ENCODE measurements around the gene PDZRN3. TPM values are rescaled to one million over a fixed set of nuclear protein-coding genes. Genes with fewer than 3 reads are reported as not detected.

Gene PDZRN3
- total RNA-seq, 1 experiment from 2014 or later = 3.4 TPM

DNA sequence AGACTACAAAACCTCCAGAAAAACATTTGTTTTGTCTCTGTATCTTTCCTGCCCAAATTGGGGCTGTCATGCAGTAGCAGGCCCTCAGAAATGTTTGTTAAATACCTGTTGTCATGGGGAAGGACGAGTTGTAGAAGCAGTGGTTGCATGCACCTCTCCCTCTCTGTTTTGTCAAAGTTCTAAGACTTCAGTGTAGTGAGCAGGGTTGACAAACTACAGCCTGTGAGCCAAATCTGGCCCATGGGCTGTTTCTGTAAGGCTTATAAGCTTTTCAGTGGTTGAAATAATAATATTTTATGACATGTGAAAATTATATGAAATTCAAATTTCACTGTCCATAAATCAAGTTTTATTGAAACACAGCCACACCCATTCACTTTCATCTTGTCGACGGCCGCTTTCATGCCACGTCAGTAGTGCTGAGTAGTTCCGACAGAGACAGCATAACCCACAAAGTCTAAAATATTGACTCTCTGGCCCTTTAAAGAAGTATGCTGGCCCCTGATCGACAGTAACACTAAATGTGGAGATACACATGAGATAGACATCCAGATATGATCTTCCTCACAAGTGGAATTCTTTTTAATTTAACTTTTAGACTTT lies 102.9 kb downstream of the PDZRN3 start:
- no peak for DNase-seq (ENCODE audit: low spot score)

GRCh38 chr3:73520931-73521461 lies 103.7 kb downstream of the PDZRN3 start:
- DNase-seq (ENCODE audit: low spot score) = no peak

GRCh38 chr3:73516631-73517030 lies 108.1 kb downstream of the PDZRN3 start:
- no peak for DNase-seq (ENCODE audit: low spot score)

DNA sequence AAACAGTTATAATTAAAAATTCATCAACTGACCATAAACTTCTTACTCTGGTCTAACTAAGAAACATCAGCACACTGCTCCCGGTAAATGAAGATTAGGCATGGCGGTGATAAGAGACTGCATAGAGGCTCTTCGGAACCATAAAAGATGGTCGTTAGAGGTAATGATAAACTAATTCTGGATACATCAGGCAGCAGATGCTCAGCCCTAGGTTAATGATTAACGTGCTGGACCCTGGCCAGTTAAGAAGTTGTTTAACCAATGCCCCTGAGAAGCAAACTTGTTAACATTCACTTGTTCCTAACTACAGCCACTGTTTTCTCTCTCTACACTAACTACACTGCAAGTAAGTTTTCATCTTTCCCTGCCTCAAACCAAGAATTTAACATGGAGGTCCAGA lies 111.5 kb downstream of the PDZRN3 start:
- no peak for DNase-seq (ENCODE audit: low spot score)

DNA sequence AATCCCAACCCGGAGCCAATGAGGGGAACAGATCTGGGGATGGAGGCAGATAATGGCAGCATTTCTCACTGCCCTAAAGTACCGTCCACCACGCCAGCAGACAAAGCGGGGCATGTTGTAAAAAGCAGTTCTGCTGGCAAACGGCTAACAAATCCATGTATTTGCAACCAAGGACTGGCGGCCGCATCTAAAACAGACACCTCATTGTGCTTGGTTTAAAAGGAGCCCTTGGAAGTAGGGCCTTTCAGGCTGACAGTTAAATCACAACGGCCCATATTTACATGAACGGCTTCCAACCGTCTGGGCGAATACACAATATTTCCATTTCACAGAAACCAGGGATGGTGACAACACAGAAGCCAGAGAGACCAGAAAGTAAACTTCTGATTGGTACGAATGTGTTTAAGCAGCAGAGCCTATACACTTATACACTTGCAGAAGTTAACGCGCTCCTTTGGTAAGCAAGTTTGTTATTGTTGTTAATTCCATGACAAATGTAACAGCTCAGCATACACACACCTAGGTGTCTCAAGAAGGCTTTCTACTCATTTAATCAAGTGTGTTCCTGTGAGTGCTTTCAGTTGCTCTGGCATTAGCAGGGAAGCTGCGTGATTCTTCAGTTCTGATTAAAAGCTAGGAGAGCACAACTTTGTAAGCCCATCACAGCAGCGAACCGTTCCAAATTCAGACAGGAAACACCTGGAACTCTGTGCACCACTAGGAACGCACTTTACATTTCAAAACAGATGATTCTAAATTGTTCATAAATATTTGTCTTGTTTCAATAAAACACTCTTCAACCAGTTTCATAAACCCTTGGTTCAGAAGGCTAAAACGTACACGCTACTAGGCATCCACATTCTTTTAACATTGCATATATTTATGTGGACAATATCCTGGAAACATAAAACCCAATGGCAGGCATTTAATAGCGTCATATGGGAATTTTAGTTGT lies 112.9 kb downstream of the PDZRN3 start:
- DNase-seq (ENCODE audit: low spot score) = no peak

DNA sequence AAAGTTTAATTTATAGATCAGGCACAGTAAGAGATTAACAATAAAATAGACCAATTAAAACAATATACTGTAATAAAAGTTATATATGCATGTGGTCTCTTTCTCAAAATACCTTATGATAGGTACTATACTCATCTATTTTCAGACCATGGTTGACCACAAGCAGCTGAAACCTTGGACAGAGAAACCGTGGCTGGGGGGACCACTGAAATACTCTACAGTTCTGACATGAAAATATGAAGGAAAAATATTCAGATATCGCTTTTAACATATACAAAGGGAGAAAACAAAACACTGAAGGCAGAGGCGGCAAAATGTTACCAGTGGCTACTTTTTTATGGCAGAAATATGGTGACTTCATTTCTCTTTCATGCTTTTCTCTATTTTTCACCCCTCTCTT lies 114.0 kb downstream of the PDZRN3 start:
- DNase-seq (ENCODE audit: low spot score) = no peak

DNA sequence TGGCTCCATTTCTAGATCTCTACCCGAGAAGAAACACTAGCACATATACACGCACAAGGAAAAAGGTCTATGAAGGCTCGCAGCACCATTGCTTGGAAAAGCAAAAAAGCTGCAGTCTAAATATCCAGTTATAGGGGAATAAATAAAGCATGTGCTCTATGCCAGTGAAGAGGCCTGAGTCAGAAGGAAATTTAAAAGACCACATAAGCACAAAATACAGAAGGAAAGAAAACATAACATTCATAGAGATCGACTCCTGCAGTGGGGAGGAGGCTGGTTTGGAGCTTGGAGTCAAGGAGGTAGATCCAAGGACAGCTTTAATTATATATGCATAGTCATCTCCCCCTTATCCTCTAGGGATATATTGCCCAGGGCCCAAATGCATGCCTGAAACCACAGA lies 114.4 kb downstream of the PDZRN3 start:
- no peak for DNase-seq (ENCODE audit: low spot score)

DNA sequence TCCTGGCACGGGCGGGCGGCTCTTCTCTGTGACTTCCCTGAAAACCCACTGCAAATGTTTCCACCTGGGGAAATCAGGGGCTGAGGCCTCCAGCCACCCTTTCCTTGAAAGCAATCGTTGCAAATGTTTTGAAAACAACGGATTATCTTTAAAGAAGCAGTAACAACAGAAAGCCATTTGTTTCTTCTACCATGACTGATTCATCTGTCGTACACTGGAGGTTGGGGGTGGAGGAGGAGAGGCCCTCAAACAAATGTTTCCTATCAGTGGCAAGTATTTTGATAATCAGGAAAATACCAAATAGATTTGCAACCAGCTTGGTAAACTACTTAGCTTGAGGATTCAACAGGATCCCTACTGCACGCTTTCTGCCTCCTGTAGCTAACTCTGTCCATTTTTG lies 114.9 kb downstream of the PDZRN3 start:
- DNase-seq (ENCODE audit: low spot score) = no peak

DNA sequence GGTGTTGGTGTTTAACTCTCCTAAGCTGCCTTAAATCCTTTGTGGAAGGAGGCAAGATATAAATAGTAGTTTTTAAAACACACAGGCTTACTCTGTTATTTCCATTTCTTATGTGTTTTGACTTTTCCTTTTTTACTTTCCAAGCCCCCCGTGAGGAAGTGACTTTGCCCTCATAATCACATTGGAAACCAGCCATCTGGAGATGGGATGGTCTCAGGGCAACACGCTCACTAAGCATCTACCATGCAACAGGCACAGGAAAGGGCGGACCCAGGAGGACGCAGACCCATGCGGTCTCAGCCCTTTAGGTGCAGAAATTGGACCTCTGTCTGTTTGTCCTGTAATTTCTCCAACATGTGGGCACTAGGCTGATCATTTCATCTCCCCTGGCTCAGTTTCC lies 115.7 kb downstream of the PDZRN3 start:
- no peak for DNase-seq (ENCODE audit: low spot score)

- DNase-seq (ENCODE audit: low spot score) = peak; percentile 38
Observed at GRCh38 chr3:73508330-73508954, 116.3 kb downstream of the PDZRN3 start.

DNA sequence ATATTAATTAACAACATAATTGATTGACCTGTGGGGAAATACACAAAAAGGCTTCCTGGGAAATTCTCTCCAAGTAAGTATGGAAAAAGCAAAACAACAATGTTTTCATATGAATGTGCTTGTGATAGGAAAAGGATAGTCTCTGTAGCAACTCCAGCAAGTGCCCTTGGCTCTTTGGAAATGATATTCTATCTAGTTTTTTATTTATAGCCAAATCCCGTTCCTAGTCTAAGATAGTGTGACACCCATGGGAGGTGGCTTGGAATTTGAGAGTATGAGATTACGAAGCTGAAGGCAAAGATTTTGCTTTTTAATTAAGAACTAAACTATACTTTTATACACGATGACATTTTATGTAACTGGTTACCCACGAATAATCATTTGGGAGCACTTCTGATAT lies 119.9 kb downstream of the PDZRN3 start:
- DNase-seq (ENCODE audit: low spot score) = no peak

GRCh38 chr3:73504239-73504638 lies 120.5 kb downstream of the PDZRN3 start:
- no peak for DNase-seq (ENCODE audit: low spot score)

- DNase-seq (ENCODE audit: low spot score) = no peak
Observed at GRCh38 chr3:73503781-73504180, 121.0 kb downstream of the PDZRN3 start.

DNA sequence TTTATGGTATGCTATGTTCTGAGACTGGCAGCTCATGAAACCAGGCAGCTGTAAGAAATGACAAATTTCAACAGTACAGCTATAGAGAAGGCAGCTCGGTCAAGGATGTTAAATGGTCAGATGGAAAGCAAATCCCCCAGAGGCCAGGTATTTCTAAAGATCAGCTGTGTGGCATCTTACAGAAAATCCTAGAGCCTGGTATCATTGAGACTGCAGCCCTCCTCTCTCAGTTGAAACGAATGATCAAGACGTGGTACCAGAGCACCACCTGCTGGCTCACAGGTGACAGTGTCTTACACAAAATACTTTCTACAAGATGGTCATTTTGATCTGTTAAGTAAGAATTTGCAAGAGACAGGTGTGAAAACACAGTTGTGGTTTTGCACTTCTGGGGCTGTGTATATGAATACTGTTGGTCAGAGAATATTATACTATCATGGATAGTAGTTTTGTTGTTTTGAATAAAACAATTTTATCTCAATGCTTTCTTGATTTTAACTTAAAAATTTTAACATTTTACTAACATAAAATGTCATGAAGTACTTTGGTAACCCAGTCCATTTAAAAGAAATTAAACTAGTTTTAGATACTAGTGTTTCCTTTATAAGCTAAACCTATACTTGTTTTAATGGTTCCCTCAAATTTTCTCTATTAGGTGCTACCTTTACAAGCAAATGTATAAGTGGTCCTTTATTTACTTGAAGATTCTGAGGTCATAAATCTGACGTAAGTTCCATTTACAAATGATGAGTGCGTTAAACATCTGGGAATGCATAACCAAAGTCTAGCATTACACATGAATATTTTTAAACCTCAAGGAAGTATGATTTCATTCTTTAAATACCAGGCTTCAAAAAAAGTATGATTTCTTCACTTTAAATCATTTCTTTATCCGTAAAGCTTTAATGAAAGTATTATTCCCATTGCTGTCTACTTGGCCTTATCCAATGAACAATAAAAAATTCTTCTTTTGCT lies 121.8 kb downstream of the PDZRN3 start:
- DNase-seq (ENCODE audit: low spot score) = peak; percentile 56

DNA sequence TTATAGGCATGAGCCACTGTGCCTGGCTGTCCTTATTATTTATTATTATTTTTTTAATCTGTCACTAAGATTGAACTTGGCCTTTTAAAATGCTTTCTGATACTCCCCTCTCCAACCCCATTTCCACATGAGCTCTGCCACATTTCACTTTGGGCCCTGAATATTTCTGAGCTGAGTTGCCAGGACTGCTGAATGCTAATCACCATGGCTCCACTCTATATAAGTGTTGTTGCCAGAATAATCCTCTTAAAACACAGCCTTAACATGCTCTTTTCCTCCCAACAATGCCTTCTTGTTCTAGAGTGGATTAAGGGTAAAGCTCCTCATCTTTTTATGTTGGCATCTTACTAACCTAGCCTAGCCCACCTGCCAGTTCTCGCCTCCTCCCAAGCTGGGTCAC lies 124.4 kb downstream of the PDZRN3 start:
- no peak for DNase-seq (ENCODE audit: low spot score)

- peak; percentile 5 for DNase-seq (ENCODE audit: low spot score)
Observed at GRCh38 chr3:73499787-73500186, 125.0 kb downstream of the PDZRN3 start.

DNA sequence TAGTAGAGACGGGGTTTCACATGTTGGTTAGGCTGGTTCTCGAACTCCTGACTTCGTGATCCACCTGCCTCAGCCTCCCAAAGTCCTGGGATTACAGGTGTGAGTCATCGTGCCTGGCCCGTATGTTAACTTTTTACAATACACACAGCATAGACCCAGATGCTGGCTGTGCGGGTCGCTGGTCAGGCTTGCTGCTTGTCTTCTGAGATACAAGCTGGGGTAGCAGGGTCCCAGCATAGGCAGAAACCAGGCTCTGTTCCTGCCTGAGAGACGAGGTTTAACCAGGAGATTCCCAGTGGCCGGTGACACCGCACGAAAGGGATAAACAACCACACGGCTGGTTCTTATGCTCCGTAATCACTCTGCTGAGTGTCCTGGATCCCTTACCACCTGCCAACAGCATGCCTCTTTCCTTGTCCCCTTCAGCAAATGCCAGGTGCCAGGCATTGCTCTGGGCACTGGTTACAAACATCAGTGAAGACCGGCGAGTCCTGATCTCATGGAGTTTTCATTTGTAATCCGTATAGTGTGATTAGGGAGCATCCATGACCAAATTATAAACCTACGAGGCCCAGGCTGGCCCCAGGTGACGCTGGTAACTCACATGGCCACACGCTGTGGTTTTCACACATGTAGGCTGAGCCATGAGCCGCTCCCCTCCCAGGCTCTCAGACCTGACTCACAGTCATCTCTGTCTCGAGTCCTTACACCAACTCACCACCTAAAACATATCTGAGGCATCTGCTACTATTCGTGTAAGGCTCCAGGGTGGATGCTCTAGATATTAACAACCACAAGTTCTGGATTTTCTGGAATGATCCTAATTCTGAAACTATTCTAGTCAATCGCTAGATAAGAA lies 125.7 kb downstream of the PDZRN3 start:
- no peak for DNase-seq (ENCODE audit: low spot score)

DNA sequence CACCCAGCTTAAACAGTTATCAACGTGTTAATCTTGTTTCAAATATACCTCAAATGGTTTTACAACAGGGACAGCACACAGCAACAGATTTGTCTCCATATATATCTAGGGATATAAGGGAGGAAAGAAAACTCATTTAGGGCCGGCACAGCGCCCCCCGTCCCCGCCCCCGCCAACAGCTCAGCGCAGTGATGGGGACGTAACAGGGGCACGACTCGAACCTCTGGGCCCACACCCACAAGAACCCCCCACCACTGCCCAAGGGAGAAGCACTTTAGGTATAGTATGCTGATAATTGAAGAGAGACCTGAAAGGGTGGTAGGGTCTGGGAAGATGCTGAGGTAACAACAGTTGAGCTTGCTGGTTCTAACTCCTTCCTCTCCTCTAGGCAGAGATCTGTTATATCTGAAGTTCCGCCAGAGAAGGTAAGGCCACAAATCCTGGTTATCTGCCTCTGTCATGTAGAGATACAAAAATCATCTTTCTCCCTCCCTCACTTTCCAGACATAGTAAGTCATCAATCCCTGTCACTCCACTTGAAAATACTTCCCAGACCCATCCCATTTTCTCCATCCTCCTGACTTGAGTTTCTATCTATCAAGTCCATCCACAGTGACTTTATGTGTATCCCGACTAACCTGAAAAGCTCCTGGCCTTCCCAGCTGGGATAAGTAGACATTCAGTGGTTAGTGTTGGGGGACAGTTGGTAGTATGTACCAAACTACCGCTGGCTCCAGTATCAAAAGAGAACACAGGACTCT lies 126.9 kb downstream of the PDZRN3 start:
- DNase-seq (ENCODE audit: low spot score) = no peak

- DNase-seq (ENCODE audit: low spot score) = no peak
Observed at GRCh38 chr3:73493543-73494308, 131.0 kb downstream of the PDZRN3 start.
